Activated CD4-positive, CD25-positive, alpha-beta regulatory T cell treated with anti-CD3 and anti-CD28 coated beads, Interleukin-2, amount 50 U/mL, for 16 hours (primary cell): ENCODE measurements around the gene ADGRV1.
"Not testable (repeated sequence)": the region's sequence is repeated elsewhere in the genome, so short reads cannot be mapped to it uniquely, and the experiment has no call there.

Experiments
- DNase-seq: peaks from one replicate; pipeline ENCODE4 v3.0.0-alpha.2; 2020; ENCODE audit warnings: low read depth, low spot score

ADGRV1 gene

GRCh38 chr5:90718387-90718786, 159.8 kb downstream of the ADGRV1 start:
- no peak for DNase-seq

GRCh38 chr5:90739567-90739966, 181.0 kb downstream of the ADGRV1 start:
- DNase-seq, result no peak

- DNase-seq, result no peak
Observed at GRCh38 chr5:90740244-90740799, 181.7 kb downstream of the ADGRV1 start.

- no peak for DNase-seq
Observed at GRCh38 chr5:90741022-90741564, 182.5 kb downstream of the ADGRV1 start.

- DNase-seq, result no peak
Observed at GRCh38 chr5:90746119-90746518, 187.5 kb downstream of the ADGRV1 start.

- DNase-seq, result no peak
Observed at GRCh38 chr5:90747175-90747574, 188.6 kb downstream of the ADGRV1 start.

- no peak for DNase-seq
Observed at GRCh38 chr5:90747693-90748092, 189.1 kb downstream of the ADGRV1 start.

GRCh38 chr5:90759119-90759518, 200.5 kb downstream of the ADGRV1 start:
- no peak for DNase-seq

- DNase-seq, result no peak
Observed at GRCh38 chr5:90767710-90768109, 209.1 kb downstream of the ADGRV1 start.

- DNase-seq, result not testable (repeated sequence)
Observed at GRCh38 chr5:90770006-90770541, 211.5 kb downstream of the ADGRV1 start.

- no peak for DNase-seq
Observed at GRCh38 chr5:90777959-90778358, 219.4 kb downstream of the ADGRV1 start.

GRCh38 chr5:90783460-90784333, 225.1 kb downstream of the ADGRV1 start:
- DNase-seq, result peak; percentile 35

- no peak for DNase-seq
Observed at GRCh38 chr5:90786756-90787155, 228.2 kb downstream of the ADGRV1 start.

GRCh38 chr5:90792725-90793124, 234.1 kb downstream of the ADGRV1 start:
- DNase-seq, result no peak

GRCh38 chr5:90793183-90793582, 234.6 kb downstream of the ADGRV1 start:
- DNase-seq, result no peak

GRCh38 chr5:90796919-90797318, 238.3 kb downstream of the ADGRV1 start:
- not testable (repeated sequence) for DNase-seq

GRCh38 chr5:90800082-90800481, 241.5 kb downstream of the ADGRV1 start:
- DNase-seq, result not testable (repeated sequence)

GRCh38 chr5:90800515-90800914, 241.9 kb downstream of the ADGRV1 start:
- not testable (repeated sequence) for DNase-seq

GRCh38 chr5:90802474-90803317, 244.1 kb downstream of the ADGRV1 start:
- DNase-seq, result no peak

GRCh38 chr5:90803381-90803780, 244.8 kb downstream of the ADGRV1 start:
- no peak for DNase-seq

GRCh38 chr5:90803876-90804275, 245.3 kb downstream of the ADGRV1 start:
- no peak for DNase-seq

GRCh38 chr5:90807496-90807895, 248.9 kb downstream of the ADGRV1 start:
- DNase-seq, result no peak
